ENCODE data around the gene DERA.
"Not testable (repeated sequence)": the region's sequence is repeated elsewhere in the genome, so short reads cannot be mapped to it uniquely, and the experiment has no call there.

The DERA gene

GRCh38 chr12:15939111-15939510, 28.0 kb downstream of the DERA start:
- H3K4me3 ChIP-seq (ENCODE audit: low read depth, low read length) = no peak overlapping the region
- no peak for TF ChIP-seq CTCF (IDR thresholded peaks at IDR 0.05; ENCODE audit: insufficient read depth, low read depth, low read length, missing control alignments)
- peak; percentile 7 for DNase-seq (ENCODE audit: low read depth)

- TF ChIP-seq CTCF (IDR thresholded peaks at IDR 0.05; ENCODE audit: insufficient read depth, low read depth, low read length, missing control alignments) = no peak
- DNase-seq (ENCODE audit: low read depth) = no peak
- no peak overlapping the region for H3K4me3 ChIP-seq (ENCODE audit: low read depth, low read length)
These were observed 31.3 kb downstream of the DERA start for GRCh38 chr12:15942475-15942874.

GRCh38 chr12:15943519-15943918, 32.4 kb downstream of the DERA start:
- H3K4me3 ChIP-seq (ENCODE audit: low read depth, low read length); DNase-seq (ENCODE audit: low read depth): not testable (repeated sequence)

- not testable (repeated sequence) for H3K4me3 ChIP-seq (ENCODE audit: low read depth, low read length); DNase-seq (ENCODE audit: low read depth)
These were observed 37.3 kb downstream of the DERA start for GRCh38 chr12:15948461-15948860.

- no peak for DNase-seq (ENCODE audit: low read depth)
- TF ChIP-seq CTCF (IDR thresholded peaks at IDR 0.05; ENCODE audit: insufficient read depth, low read depth, low read length, missing control alignments) = no peak
- H3K4me3 ChIP-seq (ENCODE audit: low read depth, low read length) = no peak overlapping the region
These were observed 44.1 kb downstream of the DERA start for GRCh38 chr12:15955281-15955680.

GRCh38 chr12:15956010-15956409, 44.9 kb downstream of the DERA start:
- no peak overlapping the region for H3K4me3 ChIP-seq (ENCODE audit: low read depth, low read length)
- no peak for DNase-seq (ENCODE audit: low read depth)
- no peak for TF ChIP-seq CTCF (IDR thresholded peaks at IDR 0.05; ENCODE audit: insufficient read depth, low read depth, low read length, missing control alignments)

- no peak for TF ChIP-seq CTCF (IDR thresholded peaks at IDR 0.05; ENCODE audit: insufficient read depth, low read depth, low read length, missing control alignments)
- no peak for DNase-seq (ENCODE audit: low read depth)
- H3K4me3 ChIP-seq (ENCODE audit: low read depth, low read length) = no peak overlapping the region
These were observed 45.5 kb downstream of the DERA start for GRCh38 chr12:15956413-15957185.

- no peak overlapping the region for H3K4me3 ChIP-seq (ENCODE audit: low read depth, low read length)
- no peak for DNase-seq (ENCODE audit: low read depth)
- TF ChIP-seq CTCF (IDR thresholded peaks at IDR 0.05; ENCODE audit: insufficient read depth, low read depth, low read length, missing control alignments) = no peak
These were observed 51.6 kb downstream of the DERA start for GRCh38 chr12:15962760-15963159.

All from GM12865 (cell line).